GM03348 (cell line): ENCODE results near the gene INF2.
A peak's percentile ranks its signal among the peaks of the same experiment; 100 is the strongest.
"Not testable (repeated sequence)": the region's sequence is repeated elsewhere in the genome, so short reads cannot be mapped to it uniquely, and the experiment has no call there.

Experiments
- DNase-seq: peaks from one replicate; pipeline ENCODE4 v3.0.0; 2012; ENCODE audit warnings: low spot score

INF2 gene

DNA sequence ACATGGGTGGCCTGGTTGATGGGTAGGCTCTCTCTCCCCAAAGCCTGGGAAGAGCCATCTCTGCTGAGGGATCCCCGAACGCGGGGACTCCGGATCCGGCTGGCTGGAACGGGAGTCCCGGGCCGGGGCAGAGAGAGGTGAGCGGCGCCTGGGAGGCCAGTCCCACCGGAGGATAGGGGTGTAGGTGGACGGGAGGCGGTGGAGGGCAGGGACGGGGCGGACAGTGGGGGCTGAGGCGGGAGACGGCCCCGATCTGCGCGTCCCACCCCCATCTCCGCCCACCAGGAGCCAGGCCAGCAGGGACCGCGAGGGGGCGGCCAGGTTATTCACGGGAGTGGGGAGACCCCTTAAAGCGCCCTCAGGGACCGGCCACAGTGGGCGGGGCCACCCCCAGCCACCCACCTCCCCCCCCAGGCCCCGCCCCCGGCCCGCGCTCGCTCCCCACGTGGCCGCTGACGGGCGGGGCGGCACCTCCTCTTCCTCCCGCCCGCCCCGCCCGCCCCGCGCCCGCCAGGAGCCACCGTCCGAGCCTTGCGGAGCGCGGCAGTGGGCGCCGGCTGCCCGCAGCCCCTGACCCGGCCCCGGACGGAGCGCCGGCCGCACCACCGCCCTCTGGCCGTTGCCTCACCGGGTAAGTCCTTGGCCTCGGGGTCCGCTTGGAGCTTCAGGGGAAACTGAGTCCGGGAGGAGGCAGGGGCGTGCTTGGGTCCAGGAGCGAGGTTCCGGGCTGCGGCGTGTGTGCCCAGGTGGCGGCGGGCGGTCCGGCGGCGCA lies at the start of gene INF2:
Gene INF2 (plus strand): TSS at position 510 of the 772 bp plus-strand sequence. CDS start 11,748 bp downstream, outside the sequence.
- DNase-seq, result peak; percentile 98

DNA sequence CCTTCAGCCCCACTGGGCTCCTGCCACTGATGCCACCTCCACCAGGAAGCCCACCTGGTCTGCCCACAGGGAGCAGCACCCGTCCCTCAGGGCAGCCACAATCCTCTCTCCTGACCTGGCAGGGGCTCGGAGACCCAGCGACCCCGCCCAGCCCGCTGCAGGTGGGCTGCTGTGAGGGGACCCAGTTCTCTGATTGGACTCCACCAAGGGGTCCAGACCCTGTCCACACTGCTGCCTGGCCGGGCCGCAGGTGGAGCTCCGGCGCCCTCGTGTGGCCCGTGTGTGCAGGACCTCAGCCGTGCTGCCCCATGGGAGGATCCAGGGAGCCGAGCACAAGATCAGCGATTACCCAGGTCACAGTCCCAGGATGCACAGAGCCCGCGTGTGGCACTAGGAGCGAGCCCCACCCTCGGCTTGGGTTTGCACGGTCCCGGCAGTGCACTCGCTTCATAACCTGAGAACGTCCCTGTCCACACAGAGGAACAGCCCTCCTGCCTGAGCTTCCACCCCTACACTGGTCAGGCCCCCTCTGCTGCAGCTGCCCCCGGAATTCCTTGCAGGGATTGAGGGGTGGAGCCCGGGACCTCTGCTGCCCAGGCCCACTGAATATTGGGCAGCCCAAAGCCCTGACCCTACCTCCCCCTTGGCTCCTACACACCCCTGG lies 49.4 kb upstream of the INF2 start:
- peak; percentile 91 for DNase-seq

DNA sequence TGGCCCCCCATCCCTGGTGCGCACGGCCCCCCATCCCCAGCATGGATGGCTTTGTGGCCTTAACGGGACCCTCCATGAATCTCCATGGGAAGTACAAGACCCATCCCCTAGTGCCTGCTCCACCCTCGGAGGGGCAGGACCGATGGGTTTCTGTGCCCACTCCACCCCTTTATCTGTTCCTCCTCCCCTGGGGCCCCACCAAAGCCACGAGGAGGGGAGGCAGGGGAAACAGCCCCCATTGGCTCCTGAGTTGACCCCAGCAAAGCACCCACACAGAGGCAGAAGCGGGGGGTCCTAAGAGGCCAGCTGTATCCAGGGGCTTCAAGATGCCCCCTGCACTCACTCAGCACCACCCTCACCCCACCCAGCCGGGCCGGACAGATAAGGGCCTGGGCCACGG lies 48.7 kb upstream of the INF2 start:
- DNase-seq, result no peak

DNA sequence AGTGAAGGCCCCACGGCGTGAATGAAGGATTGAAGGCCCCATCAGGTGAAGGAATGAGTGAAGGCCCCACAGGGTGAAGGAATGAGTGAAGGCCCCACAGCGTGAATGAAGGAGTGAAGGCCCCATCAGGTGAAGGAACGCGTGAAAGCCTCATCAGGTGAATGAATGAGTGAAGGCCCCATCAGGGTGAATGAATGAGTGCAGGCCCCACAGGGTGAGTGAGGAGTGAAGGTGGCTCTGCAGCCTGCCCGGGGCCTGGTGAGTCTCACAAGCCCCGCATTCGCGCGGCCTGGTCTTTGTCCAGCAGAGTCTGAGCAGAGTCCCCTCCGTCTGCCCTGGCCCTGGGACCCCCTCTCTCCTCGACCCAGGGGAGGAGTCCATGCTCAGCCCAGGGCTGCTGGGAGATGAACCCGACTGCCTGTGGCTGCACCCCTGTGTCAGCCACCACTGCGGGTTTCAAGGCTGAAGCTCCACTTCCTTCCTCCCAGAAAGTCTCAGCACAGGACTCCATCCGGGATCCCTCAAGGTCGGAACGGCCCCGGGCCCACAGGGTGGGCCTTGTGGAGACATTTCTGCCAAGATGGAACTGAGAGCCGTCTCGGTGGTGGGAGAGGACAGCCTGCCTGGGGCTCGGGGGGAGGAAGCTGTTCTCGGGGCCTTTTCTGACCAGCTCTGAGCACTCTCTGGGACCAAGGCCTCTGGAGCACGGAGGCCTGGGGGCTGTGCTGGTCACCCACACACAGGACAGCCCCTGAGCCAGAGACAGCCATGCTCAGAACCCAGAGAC lies 47.5 kb upstream of the INF2 start:
- DNase-seq, result no peak

DNA sequence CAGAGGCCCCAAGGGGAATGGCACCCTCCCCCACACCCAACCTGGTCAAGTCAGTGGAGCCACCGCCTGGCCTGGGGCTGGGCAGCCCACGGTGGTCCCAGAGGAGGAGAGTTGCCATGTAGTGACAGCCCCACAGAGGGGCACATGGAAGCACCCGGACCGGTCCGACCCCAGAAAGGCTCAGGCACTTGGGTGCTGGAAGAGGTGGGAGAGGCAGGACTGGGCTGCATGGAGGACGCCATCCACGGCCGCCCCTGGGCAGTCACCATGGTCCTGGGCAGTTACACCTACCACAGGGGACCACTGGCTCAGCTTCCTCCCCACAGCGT lies 46.9 kb upstream of the INF2 start:
- no peak for DNase-seq

DNA sequence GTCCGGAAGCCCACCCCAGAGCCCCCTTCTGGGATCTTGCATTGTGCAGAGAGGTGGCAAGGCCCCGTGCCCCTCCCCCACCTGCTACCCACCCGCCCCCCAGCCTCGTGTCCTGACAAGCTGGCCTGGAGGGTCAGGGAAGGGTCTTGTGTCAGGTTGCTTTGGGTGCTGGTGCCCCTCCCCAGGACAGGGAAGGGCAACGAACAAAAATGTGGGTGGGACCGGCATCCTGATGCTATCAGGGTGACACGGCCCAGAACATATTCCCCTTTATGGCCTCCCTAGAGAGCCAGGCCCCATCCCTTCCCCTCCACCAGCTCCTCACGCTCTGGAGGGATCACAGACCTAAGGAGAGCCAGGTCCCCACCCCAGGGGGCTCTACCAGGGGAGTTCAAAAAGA lies 46.1 kb upstream of the INF2 start:
- DNase-seq, result no peak

DNA sequence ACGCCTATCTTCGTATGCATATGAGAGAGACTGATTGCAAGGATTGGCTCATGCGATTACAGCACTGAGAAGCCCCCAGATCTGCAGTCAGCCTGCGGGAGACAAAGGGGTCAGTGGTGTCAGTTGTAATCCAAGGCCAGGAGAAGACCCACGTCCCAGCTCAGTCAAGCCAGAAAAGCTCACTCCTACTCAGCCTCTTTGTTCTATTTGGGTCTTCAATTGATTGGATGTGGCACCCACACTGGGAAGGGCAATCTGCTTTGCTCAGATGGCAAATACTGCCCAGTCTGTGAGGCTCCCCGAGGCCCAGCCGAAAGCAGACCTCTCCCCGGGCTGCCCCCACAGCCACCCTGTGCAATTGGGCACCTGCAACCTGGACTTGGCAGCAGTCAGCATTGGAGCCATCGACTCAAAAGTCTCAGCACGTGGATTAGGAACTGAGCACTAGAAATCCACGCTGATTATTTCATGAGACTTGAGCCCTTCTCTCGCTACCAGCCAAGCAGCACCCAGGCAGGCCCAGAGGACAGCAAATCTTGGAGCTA lies 45.3 kb upstream of the INF2 start:
- no peak for DNase-seq

DNA sequence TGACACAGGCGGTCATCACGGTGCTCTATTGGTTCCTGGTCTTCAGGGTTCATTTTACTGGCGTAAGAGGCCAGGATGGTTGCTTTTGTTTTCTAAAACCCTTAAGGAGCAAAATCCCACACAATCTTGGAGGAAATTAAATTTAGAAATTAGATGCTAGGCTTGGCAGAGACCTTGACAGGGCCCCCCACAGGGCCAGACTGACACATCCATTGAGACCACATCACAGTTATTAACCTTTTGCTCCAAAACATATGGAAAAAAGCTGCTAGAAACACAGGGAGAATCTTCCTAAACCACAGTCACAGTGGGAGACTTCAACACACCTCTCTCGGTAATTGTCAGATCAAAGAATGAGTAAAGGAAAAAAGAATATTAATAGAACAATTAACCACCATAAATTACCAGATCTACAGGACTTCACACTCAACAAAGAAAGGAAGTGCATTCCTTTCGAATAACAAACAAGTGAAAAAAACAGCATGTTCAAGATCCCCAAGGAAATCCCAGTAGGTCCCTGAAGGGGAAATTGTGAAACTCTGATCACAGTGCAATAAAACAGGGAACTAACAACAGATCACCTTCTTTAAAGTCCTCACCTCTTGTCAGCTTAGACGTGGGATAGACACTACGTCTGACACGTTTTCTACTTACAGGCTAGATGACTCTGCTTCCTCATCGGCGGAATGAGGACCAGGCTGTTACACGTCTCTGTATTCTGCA lies 44.6 kb upstream of the INF2 start:
- no peak for DNase-seq

DNA sequence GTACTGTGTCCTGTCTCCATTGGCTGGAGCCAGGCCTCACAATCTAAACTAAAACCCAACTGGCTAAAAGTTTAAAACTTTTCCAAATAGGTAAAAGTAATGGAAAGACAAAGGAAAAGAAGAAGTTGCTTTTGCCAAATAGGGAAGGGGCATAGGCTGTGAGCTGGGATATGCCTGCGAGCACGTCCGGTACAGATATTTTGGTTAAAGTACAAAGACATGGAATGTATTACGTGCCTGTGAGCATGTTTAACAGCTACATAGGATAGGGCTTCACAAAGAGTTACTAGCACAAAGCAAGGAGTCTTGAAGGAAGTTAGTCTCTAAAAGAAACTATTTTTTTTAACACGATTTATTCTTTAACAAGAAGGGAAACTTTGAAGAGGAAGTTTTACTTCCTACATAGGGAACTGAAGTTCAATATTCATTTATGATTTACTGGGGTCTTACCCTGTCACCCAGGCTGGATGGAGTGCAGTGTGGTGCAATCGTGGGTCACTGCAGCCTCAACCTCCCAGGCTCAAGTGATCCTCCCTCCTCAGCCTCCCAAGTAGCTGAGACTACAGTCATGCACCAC lies 41.9 kb upstream of the INF2 start:
- no peak for DNase-seq

DNA sequence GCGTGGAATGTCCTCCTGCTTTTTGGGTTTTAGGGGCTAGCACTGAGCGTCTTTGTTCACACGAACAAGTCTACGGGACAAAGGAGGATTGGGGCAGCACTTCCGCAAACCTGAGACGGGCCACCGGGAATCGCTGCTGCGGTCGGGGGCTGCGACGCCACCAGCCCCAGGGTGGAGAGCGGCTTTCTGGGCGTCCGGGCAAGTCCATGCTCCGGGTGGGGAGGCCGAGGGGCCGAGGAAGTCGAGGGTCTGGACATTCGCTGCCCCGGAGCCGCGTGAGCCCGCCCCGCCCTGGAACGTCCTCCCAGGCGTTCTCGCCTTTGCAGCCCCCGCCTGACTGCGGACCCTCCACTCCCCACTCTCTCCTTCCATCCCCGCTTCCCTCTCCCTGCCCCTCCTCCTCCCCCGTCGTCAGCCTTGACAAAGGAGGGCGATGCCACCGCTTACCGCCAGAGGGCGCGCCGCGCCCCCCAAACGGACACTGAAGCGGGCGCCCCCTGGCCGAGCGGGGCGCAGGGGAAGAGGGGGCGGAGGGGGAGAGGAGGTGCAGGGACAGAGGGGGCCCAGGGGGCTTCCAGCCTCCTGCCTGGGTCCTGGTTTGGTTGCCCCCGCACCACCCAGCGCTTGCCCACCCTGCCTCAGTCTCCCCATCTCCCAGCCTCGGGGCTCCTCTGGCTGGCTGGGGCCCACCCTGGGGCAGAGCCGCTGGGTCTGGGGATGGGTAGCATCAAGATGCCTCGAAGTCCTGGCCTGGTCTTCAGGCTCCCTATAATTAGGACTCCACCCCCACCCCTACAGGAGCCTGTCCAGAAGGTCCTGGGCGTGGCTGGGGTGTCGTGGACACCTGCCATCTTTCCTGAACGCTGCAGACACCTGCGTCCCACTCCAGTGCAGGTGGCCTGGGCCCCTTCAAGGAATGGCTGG lies 39.1 kb upstream of the INF2 start:
- peak; percentile 94 for DNase-seq

DNA sequence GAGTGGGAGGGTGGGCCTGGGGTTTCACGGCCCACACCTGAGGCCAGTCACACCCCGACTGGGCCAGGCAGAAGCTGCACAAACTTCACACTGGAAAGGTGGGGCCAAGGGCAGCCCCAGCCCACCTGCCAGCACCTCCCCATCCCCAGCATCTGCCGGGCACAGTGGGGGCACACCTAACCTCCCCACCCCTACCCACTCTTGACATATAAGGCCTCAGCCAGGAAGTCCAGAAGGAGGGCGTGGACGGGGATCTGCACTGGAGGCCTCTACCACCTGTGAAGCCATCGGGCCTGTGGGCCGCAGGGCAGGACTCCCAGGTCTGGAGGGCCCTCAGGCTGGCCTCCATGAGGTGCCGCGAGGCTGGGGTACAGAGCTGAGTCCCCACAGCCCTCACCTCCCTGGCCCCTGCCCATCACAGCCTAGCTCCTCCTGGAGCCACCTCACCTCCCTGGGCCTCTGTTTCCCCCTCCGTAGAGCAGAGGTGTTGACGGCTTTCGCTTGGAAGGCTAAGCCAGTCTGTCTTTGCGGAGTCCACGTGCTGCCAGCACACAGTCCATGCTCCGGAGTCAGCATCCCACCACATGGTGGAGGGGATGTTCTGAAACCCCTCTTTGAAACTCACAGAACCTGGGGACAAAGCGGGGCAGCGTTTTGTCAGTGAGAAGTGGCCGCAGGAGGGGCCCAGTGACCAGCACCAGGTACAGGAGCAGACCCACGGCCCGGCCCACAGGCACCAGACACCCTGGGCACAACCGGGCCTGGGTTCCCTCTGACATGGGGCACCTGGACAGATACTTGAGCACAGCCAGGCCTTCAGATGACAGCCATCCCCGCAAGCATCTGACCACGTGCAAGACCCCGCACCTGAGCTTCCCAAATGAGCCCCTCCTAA lies 38.2 kb upstream of the INF2 start:
- DNase-seq, result no peak

DNA sequence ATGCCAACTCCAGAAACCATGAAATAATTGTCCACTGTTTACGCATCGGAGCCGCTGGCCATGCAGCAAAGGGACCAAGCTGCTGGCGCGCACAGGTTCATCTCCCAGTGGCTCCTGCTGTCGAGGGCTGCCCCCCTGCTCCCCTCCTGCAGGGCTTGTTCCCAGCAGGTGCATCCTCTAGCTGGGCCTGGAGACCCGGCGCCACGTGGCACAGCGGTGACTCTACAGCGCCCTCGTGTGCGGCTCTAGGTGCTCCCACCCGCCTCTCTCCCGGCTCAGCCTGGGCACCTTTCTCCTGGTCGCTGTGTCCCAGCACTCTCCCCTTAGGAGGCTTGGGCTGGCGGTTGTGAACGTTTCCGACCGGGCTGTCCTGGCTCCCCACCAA lies 37.5 kb upstream of the INF2 start:
- DNase-seq, result no peak

DNA sequence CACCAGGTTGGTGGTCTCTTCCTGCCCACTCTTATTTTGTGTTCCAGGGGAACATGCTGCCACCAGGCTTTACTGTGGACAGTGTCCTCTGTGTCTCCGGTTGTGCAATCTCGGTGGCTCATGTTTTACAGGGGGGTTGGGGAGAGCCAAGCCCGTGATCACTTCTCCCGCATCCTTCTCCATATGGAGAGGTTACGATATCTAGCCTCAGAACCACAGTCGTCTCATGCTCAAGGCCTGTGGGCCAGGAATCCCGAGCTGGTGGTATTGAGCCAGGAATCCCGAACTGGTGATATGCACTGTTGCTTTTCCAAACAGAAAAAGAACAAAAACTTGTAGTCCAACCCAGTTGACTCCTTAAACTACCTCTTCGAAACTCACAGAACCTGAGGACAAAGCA lies 37.0 kb upstream of the INF2 start:
- DNase-seq, result no peak

DNA sequence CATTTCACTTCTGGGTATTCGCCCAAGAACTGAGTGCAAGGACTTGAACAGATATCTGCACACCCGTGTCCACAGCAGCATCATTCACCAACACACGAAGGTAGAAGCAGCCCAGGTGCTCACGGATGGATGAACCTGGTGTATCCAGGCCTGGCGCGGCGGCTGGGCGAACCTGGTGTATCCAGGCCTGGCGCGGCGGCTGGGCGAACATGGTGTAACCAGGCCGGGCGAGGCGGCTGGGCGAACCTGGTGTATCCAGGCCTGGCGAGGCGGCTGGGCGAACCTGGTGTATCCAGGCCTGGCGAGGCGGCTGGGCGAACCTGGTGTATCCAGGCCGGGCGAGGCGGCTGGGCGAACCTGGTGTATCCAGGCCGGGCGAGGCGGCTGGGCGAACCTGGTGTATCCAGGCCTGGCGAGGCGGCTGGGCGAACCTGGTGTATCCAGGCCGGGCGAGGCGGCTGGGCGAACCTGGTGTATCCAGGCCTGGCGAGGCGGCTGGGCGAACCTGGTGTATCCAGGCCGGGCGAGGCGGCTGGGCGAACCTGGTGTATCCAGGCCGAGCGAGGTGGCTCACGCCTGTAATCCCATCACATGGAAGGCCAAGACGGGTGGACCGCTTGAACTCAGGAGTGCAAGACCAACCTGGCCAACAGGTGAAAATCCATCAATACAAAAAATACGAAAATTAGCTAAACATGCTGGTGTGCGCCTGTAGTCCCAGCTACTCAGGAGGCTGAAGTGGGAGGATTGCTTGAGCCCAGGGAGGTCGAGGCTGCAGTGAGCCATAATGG lies 36.1 kb upstream of the INF2 start:
- not testable (repeated sequence) for DNase-seq

DNA sequence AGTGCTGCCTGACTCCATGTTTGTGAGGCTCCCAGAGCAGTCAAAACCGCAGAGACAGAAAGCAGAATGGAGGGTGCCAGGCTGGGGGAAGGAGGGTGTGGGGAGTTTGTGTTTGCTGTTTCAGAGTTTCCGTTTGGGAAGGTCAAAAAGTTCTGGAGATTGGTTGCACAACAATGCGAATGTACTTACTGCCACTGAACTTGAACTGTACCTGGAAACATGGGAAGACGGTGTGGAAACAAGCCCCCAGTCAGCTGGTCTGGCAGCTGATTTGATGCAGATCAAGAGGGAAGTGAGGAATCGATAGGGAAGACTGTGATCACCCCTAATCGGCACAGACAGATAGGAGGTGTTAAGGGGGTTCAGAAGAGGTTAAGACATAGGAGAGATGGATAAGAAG lies 35.3 kb upstream of the INF2 start:
- no peak for DNase-seq

DNA sequence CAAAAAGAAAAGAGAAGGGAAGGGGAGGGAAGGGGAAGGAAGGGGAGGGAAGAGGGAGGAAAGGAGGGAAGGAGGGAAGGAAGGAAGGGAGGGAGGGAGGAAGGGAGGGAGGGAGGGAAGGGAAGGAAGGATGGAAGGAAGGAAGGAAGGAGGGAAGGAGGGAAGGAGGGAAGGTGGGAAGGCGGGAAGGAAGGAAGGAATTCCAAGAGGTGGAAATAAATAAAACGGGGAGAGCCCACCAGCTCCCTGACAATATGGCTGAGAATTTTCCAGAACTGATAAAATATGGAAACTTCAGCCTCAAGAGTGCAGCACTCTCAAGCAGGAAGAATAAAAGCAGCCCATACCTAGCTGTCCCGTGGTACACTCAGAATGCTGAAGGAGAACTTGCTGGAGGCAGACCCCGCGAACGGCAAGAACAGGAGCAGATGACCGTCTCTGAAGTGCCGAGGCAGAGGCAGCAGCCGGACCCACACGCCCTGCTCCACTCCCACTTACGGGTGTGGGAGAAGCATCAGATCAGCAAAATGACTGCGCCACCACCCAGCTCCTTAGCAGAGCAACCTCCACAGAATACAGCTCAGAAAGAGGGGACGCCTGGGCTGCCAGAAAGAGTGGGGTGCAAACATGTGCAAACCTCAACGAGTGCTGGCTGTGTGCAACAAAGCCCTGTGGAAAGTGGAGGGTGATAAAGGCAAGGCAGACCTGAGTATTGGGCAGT lies 34.1 kb upstream of the INF2 start:
- no peak for DNase-seq

DNA sequence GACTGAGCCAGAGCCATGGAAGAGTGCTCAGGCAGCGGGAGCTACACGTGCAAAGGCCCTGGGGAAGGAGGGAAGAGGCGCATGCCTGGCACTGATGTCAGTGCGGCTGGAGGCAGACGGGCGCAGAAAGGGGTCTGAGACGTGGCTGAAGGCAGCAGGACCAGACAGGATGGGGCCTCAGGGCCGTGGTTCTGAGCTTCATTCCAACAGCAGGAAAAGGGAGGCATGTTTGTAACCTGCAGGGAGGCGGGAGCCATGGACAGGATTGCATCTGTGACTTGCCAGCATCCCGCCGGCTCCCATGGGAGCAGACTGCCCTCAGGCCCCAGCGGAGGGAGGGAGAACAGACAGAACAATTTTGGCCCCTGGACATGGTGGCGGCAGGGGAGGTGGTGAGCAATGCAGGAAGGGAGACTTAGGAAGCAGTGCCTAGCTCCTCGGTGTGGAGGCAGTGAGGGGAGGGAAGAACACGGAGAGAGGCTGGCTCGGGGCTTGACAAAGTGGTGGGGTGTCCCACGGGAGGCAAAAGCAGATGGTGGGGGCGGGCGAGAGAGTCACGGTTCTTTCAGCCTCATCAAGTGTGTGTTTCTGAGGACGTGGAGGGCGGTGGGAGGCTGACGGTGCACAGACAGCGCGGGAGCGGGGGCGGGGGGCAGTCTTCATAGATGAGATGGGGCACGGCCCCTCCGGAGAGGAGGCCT lies 33.3 kb upstream of the INF2 start:
- peak; percentile 60 for DNase-seq
